GM23338 (cell line): ENCODE results near the gene RNH1. TPM values are rescaled to one million over a fixed set of nuclear protein-coding genes. Genes with fewer than 3 reads are reported as not detected.

Experiments used
- ATAC-seq: fragments of 200-7000 bp; cut with Tn5 transposase; 3 replicates; pipeline ENCODE4 v1.9.1; 2020
- DNase-seq: peaks from one replicate; pipeline ENCODE4 v3.0.0-alpha.2; 2015; ENCODE audit warnings: low spot score
- H2AFZ ChIP-seq: fragments of 200-600 bp; sonication (generic); 2 replicates; pipeline ENCODE4 v1.8.0; 2016; ENCODE audit warnings: antibody characterized with exemption, mild to moderate bottlenecking, moderate library complexity
- H3F3A ChIP-seq: fragments of 200-600 bp; sonication (generic); replicated peaks from 2 replicates; pipeline ENCODE4 v1.8.0; 2017; ENCODE audit warnings: antibody characterized with exemption, mixed run types, low read depth
- H3K27ac ChIP-seq: fragments of 200-600 bp; sonication (generic); 2 replicates; pipeline ENCODE4 v1.6.1; 2016; ENCODE audit warnings: low read depth
- H3K27me3 ChIP-seq: fragments of 200-600 bp; sonication (generic); 2 replicates; pipeline ENCODE4 v1.8.0; 2016; ENCODE audit warnings: mild to moderate bottlenecking, mixed run types, moderate library complexity; ENCODE audit not compliant: insufficient read depth
- H3K36me3 ChIP-seq: fragments of 200-600 bp; sonication (generic); 2 replicates; pipeline ENCODE4 v1.8.0; 2016; ENCODE audit warnings: mild to moderate bottlenecking; ENCODE audit not compliant: insufficient read depth
- H3K4me1 ChIP-seq: fragments of 200-600 bp; sonication (generic); 2 replicates; pipeline ENCODE4 v1.8.0; 2016; ENCODE audit warnings: mild to moderate bottlenecking, moderate library complexity; ENCODE audit not compliant: insufficient read depth
- H3K4me2 ChIP-seq: fragments of 200-600 bp; sonication (generic); 2 replicates; pipeline ENCODE4 v1.7.1; 2017; ENCODE audit warnings: mixed run types
- H3K4me3 ChIP-seq: fragments of 200-600 bp; sonication (generic); 2 replicates; pipeline ENCODE4 v1.6.1; 2016; ENCODE audit warnings: mixed run types
- H3K79me2 ChIP-seq: fragments of 200-600 bp; sonication (generic); replicated peaks from 2 replicates; pipeline ENCODE4 v1.8.0; 2017; ENCODE audit warnings: mild to moderate bottlenecking; ENCODE audit not compliant: insufficient read depth
- H3K9me2 ChIP-seq: fragments of 200-600 bp; sonication (generic); 2 replicates; pipeline ENCODE4 v1.8.0; 2017; ENCODE audit not compliant: insufficient read depth
- H4K20me1 ChIP-seq: fragments of 200-600 bp; sonication (generic); replicated peaks from 2 replicates; pipeline ENCODE4 v1.8.0; 2017; ENCODE audit warnings: mild to moderate bottlenecking; ENCODE audit not compliant: insufficient read depth
- H3K27ac Mint-ChIP-seq: 2 replicates; pipeline ENCODE4 v1.8.0; 2020; ENCODE audit warnings: inconsistent platforms, mild to moderate bottlenecking, moderate library complexity, mixed read lengths
- H3K27me3 Mint-ChIP-seq: 3 replicates; pipeline ENCODE4 v1.8.0; 2022; ENCODE audit warnings: low read depth, mild to moderate bottlenecking, moderate library complexity, mixed read lengths, inconsistent platforms; ENCODE audit not compliant: insufficient read depth, poor library complexity
- H3K36me3 Mint-ChIP-seq: 3 replicates; pipeline ENCODE4 v1.8.0; 2021; ENCODE audit warnings: low read depth, mild to moderate bottlenecking, inconsistent platforms, moderate library complexity, mixed read lengths
- H3K4me1 Mint-ChIP-seq: 3 replicates; pipeline ENCODE4 v1.8.0; 2020; ENCODE audit warnings: mild to moderate bottlenecking, inconsistent platforms, mixed read lengths
- H3K4me3 Mint-ChIP-seq: 3 replicates; pipeline ENCODE4 v1.8.0; 2021; ENCODE audit warnings: moderate library complexity, mild to moderate bottlenecking, inconsistent platforms, mixed read lengths
- H3K9me3 Mint-ChIP-seq: 3 replicates; pipeline ENCODE4 v1.8.0; 2020; ENCODE audit warnings: moderate library complexity, mild to moderate bottlenecking, inconsistent platforms, mixed read lengths
- CREB1 ChIP-seq: fragments of 250-450 bp; sonication (Bioruptor Pico); IDR thresholded peaks from 2 replicates; pipeline ENCODE4 v1.5.0; 2020; ENCODE audit warnings: low read depth, mild to moderate bottlenecking, moderate library complexity
- CTCF ChIP-seq, 2 experiments: fragments of 200-600 bp in 1 of 2; sonication (generic) in 1 of 2; conservative IDR thresholded peaks; 2 replicates each; pipeline versions ENCODE4 v1.5.1 to v1.6.1; 2016 to 2017; ENCODE audit warnings: antibody characterized with exemption in 2 of 2, low read depth in 2 of 2, mild to moderate bottlenecking in 2 of 2, moderate library complexity in 1 of 2
- ETS1 ChIP-seq: IDR thresholded peaks from 2 replicates; pipeline ENCODE4 v1.6.1; 2016; ENCODE audit warnings: antibody characterized with exemption
- EZH2 ChIP-seq: fragments of 200-600 bp; sonication (generic); IDR thresholded peaks from one replicate; pipeline ENCODE4 v1.8.0; 2017; ENCODE audit warnings: antibody characterized with exemption, mild to moderate bottlenecking, low read depth; ENCODE audit not compliant: unreplicated experiment
- EZH2phosphoT487 ChIP-seq: fragments of 200-600 bp; sonication (generic); IDR thresholded peaks from one replicate; pipeline ENCODE4 v1.8.1; 2018; ENCODE audit warnings: antibody characterized with exemption; ENCODE audit not compliant: unreplicated experiment
- JUNB ChIP-seq: IDR thresholded peaks from one replicate; pipeline ENCODE4 v1.6.1; 2016; ENCODE audit warnings: antibody characterized with exemption; ENCODE audit not compliant: unreplicated experiment
- NANOG ChIP-seq: IDR thresholded peaks from 2 replicates; pipeline ENCODE4 v1.6.1; 2016; ENCODE audit warnings: antibody characterized with exemption, borderline replicate concordance
- POLR2AphosphoS5 ChIP-seq: IDR thresholded peaks from 2 replicates; pipeline ENCODE4 v1.6.1; 2016; ENCODE audit warnings: antibody characterized with exemption, low read depth
- REST ChIP-seq: IDR thresholded peaks from one replicate; pipeline ENCODE4 v1.6.1; 2018; ENCODE audit warnings: antibody characterized with exemption; ENCODE audit not compliant: unreplicated experiment
- STAT1 ChIP-seq: IDR thresholded peaks from one replicate; pipeline ENCODE4 v1.6.1; 2016; ENCODE audit warnings: antibody characterized with exemption; ENCODE audit not compliant: unreplicated experiment
- ZNF114 ChIP-seq: fragments of 250-450 bp; sonication (Bioruptor Pico); IDR thresholded peaks from 2 replicates; pipeline ENCODE4 v1.5.0; 2020; ENCODE audit warnings: mild to moderate bottlenecking, moderate library complexity
- ZNF331 ChIP-seq: fragments of 250-450 bp; sonication (Bioruptor Pico); IDR thresholded peaks from 2 replicates; pipeline ENCODE4 v1.5.0; 2020; ENCODE audit warnings: low read depth, mild to moderate bottlenecking, moderate library complexity
- ZNF462 ChIP-seq: fragments of 250-450 bp; sonication (Bioruptor Pico); IDR thresholded peaks from 2 replicates; pipeline ENCODE4 v1.5.0; 2020; ENCODE audit warnings: mild to moderate bottlenecking, moderate library complexity
- polyA plus RNA-seq: library from polyadenylated mRNA; unstranded; fragments of >200 nt; fragmentation: Nextera tagmentation; extraction: Ambion mirVana; gene quantifications from 2 replicates; pipeline ENCODE4 v1.2.1, GENCODE V29; 2016
- total RNA-seq: library from RNA; depleted of rRNA; stranded (reverse); fragments of >200 nt; shearing (Covaris generic); gene quantifications from 2 replicates; pipeline ENCODE4 v1.2.3, GENCODE V29; 2014

Gene RNH1
- total and polyA plus RNA-seq, 2 experiments from 2014 or later: 33.3 to 56.3 TPM

- Histone ChIP-seq H2AFZ (no peak overlapping the region), H3K79me2 (peaks cover 11% of the 10 kb centered on the region), H3K4me3 (no peak overlapping the region), H3K4me2 (no peak overlapping the region), H3K9me2 (no peaks in the 10 kb centered on the region), H4K20me1 (peaks cover 7% of the 10 kb centered on the region; the same call in 1 of the 2 replicates), H3K36me3 (no peaks in the 10 kb centered on the region), H3F3A (peaks cover 21% of the 10 kb centered on the region), H3K27me3 (peaks cover 11% of the 10 kb centered on the region; the same call in 1 of the 2 replicates), H3K27ac (no peak overlapping the region), H3K4me1 (peaks cover 9% of the 10 kb centered on the region; the same call in 1 of the 2 replicates)
- Mint-ChIP-seq H3K36me3 (peaks cover 31% of the 10 kb centered on the region), H3K27me3 (peaks cover 25% of the 10 kb centered on the region), H3K4me3 (no peak overlapping the region), H3K27ac (no peak overlapping the region), H3K9me3 (peaks cover 12% of the 10 kb centered on the region), H3K4me1 (peaks cover 13% of the 10 kb centered on the region)
- TF ChIP-seq EZH2: no peak
- TF ChIP-seq ZNF331 (CRISPR knock-in tag): no peak
- no peak for TF ChIP-seq POLR2AphosphoS5
- TF ChIP-seq CREB1 (CRISPR knock-in tag): no peak
- TF ChIP-seq REST: no peak
- TF ChIP-seq STAT1: no peak
- no peak for TF ChIP-seq CTCF (conservative IDR thresholded peaks at IDR 0.05; ENCODE audit: low read depth in 2 of 2)
- no peak for TF ChIP-seq ZNF114
- TF ChIP-seq ETS1: no peak
- no peak for TF ChIP-seq JUNB
- no peak for TF ChIP-seq EZH2phosphoT487
- no peak for TF ChIP-seq ZNF462 (CRISPR knock-in tag)
- no peak for TF ChIP-seq NANOG
- DNase-seq: no peak
- no peak for ATAC-seq
Observed at GRCh38 chr11:501683-502287, 5.3 kb downstream of the RNH1 start.
